ENCODE results near the gene GPR137.

Gene GPR137

DNA sequence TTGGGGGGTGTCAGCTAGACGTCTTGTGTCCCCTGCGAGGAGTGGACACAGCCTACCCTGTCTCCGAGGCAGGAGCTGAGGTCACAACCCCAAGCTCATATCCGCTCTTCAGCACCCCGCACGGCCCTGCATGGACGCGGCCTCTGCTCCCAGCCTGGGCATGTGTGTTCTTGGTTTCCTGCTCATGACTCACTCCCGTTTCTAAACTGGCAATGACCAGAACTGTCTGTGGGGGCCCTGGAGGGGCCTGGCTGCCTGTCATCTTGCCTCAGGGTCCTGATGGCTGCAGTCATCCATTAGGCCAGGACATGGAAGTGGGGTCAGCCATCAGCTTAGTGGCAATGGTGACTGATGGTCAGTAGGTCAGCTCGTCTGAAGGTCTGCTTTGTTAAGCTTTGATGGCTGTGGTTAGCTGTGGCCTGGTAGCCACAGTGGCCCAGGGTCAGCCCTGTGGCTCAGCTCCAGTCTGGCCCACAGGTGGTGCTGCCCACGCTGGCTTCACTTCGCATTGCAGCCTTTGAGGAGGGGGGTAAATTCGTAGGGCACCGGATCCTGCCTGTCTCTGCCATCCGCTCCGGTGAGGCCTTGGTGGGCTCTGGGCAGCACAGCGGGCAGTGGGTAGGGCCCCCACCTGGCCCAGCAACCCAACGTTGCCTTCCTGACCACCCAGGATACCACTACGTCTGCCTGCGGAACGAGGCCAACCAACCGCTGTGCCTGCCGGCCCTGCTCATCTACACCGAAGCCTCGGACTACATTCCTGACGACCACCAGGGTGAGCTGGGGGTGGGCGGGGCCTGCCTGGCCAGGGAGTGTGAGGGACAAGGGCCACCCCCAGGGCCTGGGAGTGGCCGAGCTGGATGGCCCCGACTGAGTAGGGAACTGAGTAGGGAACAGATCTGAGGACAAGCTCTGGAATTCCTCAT is 22.4 kb upstream of the GPR137 start:
- Histone ChIP-seq H3K4me3 (ENCODE audit: low read depth in 1 of 5, low read length in 5 of 5) (no peak overlapping the region), H3K27ac (ENCODE audit: low read depth, low read length) (no peak overlapping the region), H3K36me3 (ENCODE audit: control insufficient read depth in 5 of 5, insufficient read depth in 5 of 5, low read length in 5 of 5) (peaks cover 0 to 78% (median 73%) of the 10 kb centered on the region in 5 donors), H3K9me3 (ENCODE audit: control insufficient read depth in 5 of 5, low read length in 5 of 5) (no peaks in the 10 kb centered on the region), H3K9ac (ENCODE audit: low read length in 5 of 5) (no peak overlapping the region), H3K27me3 (ENCODE audit: control insufficient read depth in 5 of 5, insufficient read depth in 4 of 5, low read length in 5 of 5) (no peaks in the 10 kb centered on the region), H3K4me1 (ENCODE audit: control insufficient read depth in 5 of 5, insufficient read depth in 5 of 5, low read length in 5 of 5) (peaks cover 3 to 17% (median 13%) of the 10 kb centered on the region in 5 donors)

DNA sequence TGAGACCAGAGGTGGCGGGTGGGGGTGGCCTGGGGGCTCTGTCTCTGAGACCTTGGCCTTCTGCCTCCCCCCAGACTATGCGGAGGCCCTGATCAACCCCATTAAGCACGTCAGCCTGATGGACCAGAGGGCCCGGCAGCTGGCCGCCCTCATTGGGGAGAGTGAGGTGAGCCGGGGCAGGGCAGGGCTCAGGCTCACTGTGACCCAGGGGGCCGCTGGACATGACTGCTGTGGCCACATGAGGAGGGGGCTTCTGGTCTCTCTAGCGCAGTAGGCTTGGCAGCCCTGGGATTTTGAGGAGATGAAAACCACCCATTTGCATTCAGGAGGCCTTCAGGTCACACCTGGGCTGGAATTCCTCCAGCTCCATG is 21.7 kb upstream of the GPR137 start:
- no peak overlapping the region for H3K27ac ChIP-seq (ENCODE audit: low read depth, low read length)
- no peaks in the 10 kb centered on the region for H3K27me3 ChIP-seq (ENCODE audit: control insufficient read depth in 5 of 5, insufficient read depth in 4 of 5, low read length in 5 of 5)
- no peaks in the 10 kb centered on the region for H3K9me3 ChIP-seq (ENCODE audit: control insufficient read depth in 5 of 5, low read length in 5 of 5)
- peaks cover 9 to 23% (median 20%) of the 10 kb centered on the region in 5 donors for H3K4me1 ChIP-seq (ENCODE audit: control insufficient read depth in 5 of 5, insufficient read depth in 5 of 5, low read length in 5 of 5)
- H3K36me3 ChIP-seq (ENCODE audit: control insufficient read depth in 5 of 5, insufficient read depth in 5 of 5, low read length in 5 of 5), result peaks cover 0 to 72% (median 67%) of the 10 kb centered on the region in 5 donors
- no peak overlapping the region for H3K9ac ChIP-seq (ENCODE audit: low read length in 5 of 5)
- H3K4me3 ChIP-seq (ENCODE audit: low read depth in 1 of 5, low read length in 5 of 5), result no peak overlapping the region

DNA sequence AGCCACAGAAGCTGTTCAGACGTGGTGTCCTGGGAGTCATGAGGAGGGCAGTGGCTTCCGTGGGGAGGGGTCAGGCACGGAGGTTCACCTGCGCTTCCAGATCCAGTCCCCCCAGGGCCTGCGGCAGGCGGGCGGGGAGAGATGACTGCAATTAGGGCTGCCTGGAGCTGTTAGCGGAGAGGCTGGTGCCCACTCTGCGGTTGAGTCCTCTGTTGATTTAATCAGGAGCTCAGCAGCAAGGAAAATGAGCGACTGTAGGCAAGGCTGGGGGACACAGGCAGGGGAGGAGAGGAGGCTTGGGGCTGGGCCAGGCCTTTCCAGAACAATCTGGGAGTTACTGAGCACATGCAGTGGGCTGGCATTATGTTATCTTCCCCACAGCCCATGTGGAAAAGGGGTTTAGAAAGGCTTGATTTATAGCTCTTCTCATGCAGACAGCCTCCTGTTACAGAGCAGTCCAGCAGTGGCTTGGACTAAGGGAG is 21.2 kb upstream of the GPR137 start:
- Histone ChIP-seq H3K36me3 (ENCODE audit: control insufficient read depth in 5 of 5, insufficient read depth in 5 of 5, low read length in 5 of 5) (peaks cover 0 to 67% (median 62%) of the 10 kb centered on the region in 5 donors), H3K4me3 (ENCODE audit: low read depth in 1 of 5, low read length in 5 of 5) (no peak overlapping the region), H3K9me3 (ENCODE audit: control insufficient read depth in 5 of 5, low read length in 5 of 5) (no peaks in the 10 kb centered on the region), H3K9ac (ENCODE audit: low read length in 5 of 5) (no peak overlapping the region), H3K4me1 (ENCODE audit: control insufficient read depth in 5 of 5, insufficient read depth in 5 of 5, low read length in 5 of 5) (peaks cover 10 to 28% (median 23%) of the 10 kb centered on the region in 5 donors), H3K27me3 (ENCODE audit: control insufficient read depth in 5 of 5, insufficient read depth in 4 of 5, low read length in 5 of 5) (no peaks in the 10 kb centered on the region), H3K27ac (ENCODE audit: low read depth, low read length) (no peak overlapping the region)

DNA sequence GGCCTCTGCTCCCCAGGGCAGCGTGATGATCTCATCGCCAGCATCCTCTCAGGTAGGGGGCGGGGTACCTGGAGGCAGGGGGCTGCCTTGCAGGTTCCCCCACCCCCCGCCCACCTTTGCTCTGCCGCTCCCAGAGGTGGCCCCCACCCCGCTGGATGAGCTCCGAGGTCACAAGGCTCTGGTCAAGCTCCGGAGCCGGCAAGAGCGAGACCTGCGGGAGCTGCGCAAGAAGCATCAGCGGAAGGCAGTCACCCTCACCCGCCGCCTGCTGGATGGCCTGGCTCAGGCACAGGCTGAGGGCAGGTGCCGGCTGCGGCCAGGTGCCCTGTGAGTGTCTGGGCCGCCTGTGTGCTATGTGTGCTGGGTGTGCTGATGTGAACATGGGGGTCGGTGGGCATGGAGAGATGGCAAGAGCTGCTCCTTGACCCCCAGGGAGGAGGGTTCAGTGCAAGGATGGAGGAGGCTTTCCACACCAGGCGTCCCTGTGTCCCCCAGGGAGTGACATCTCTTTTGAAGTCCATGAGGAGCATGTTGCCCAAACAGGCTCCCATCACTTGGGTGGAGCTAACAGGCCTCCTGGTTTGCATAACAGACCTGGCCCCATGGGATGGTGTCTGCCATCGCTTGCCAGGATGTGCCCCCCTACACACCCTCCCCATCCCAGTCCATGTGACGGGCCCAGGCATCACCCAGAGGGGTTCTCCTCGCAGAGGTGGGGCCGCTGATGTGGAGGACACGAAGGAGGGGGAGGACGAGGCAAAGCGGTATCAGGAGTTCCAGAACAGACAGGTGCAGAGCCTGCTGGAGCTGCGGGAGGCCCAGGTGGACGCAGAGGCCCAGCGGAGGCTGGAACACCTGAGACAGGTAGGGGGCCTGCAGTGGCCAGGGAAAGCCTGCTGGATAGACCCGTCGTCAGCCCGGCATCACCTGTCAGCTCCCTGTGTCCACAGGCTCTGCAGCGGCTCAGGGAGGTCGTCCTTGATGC is 20.2 kb upstream of the GPR137 start:
- Histone ChIP-seq H3K9ac (ENCODE audit: low read length in 5 of 5) (no peak overlapping the region), H3K4me3 (ENCODE audit: low read depth in 1 of 5, low read length in 5 of 5) (no peak overlapping the region), H3K36me3 (ENCODE audit: control insufficient read depth in 5 of 5, insufficient read depth in 5 of 5, low read length in 5 of 5) (peaks cover 0 to 56% (median 52%) of the 10 kb centered on the region in 5 donors), H3K9me3 (ENCODE audit: control insufficient read depth in 5 of 5, low read length in 5 of 5) (no peaks in the 10 kb centered on the region), H3K4me1 (ENCODE audit: control insufficient read depth in 5 of 5, insufficient read depth in 5 of 5, low read length in 5 of 5) (peaks cover 17 to 34% (median 26%) of the 10 kb centered on the region in 5 donors), H3K27me3 (ENCODE audit: control insufficient read depth in 5 of 5, insufficient read depth in 4 of 5, low read length in 5 of 5) (peaks cover 0 to 5% (median 0%) of the 10 kb centered on the region in 5 donors), H3K27ac (ENCODE audit: low read depth, low read length) (no peak overlapping the region)

DNA sequence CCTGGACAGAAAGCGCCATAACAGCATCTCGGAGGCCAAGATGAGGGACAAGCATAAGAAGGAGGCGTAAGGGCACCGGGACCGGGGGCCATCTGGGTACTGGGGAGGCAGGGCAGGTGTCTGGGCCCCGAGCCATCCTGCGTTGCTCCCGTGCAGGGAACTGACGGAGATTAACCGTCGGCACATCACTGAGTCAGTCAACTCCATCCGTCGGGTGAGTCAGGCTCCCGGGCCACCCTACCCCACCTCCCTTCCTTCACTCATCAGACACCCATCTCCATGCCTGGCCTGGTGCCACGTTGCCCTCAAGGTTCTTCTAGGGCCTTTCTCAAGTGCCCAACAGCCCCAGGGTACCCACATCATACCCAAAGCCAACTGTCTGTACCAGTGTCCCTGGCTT is 19.3 kb upstream of the GPR137 start:
- Histone ChIP-seq H3K4me3 (ENCODE audit: low read depth in 1 of 5, low read length in 5 of 5) (no peak overlapping the region), H3K4me1 (ENCODE audit: control insufficient read depth in 5 of 5, insufficient read depth in 5 of 5, low read length in 5 of 5) (peaks cover 26 to 37% (median 28%) of the 10 kb centered on the region in 5 donors), H3K36me3 (ENCODE audit: control insufficient read depth in 5 of 5, insufficient read depth in 5 of 5, low read length in 5 of 5) (peaks cover 0 to 51% (median 49%) of the 10 kb centered on the region in 5 donors), H3K9me3 (ENCODE audit: control insufficient read depth in 5 of 5, low read length in 5 of 5) (peaks cover 0 to 3% (median 0%) of the 10 kb centered on the region in 5 donors), H3K27ac (ENCODE audit: low read depth, low read length) (no peak overlapping the region), H3K27me3 (ENCODE audit: control insufficient read depth in 5 of 5, insufficient read depth in 4 of 5, low read length in 5 of 5) (peaks cover 0 to 13% (median 0%) of the 10 kb centered on the region in 5 donors), H3K9ac (ENCODE audit: low read length in 5 of 5) (no peak overlapping the region)

DNA sequence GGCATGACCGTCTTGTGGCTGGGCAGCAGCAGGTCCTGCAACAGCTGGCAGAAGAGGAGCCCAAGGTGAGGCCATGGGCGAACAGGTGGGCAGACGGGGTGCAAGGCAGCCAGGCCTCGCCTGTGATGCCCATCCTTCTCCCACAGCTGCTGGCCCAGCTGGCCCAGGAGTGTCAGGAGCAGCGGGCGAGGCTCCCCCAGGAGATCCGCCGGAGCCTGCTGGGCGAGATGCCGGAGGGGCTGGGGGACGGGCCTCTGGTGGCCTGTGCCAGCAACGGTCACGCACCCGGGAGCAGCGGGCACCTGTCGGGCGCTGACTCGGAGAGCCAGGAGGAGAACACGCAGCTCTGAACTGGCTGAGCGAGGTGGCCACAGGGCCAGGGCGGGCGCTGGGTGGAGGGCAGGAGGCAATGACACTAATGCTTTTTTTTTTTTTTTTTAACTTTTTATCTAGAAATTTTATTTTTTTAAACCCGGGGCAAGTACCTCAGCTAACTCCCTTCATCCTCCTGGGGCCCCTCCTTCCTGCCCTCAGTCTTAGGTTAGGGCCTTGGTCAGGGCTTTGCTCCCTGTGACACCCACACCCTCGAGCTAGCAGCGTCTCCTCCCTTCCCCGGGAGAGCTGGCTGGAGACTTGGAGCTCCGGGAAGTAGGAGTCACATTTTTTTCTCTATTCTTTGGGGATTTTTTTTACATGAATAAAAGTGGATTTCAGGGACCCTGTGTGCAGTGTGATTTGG is 18.3 kb upstream of the GPR137 start:
- Histone ChIP-seq H3K9ac (ENCODE audit: low read length in 5 of 5) (peak overlapping the region in 4 of 5 donors; percentile 60 to 91 (median 86)), H3K36me3 (ENCODE audit: control insufficient read depth in 5 of 5, insufficient read depth in 5 of 5, low read length in 5 of 5) (peaks cover 0 to 41% (median 39%) of the 10 kb centered on the region in 5 donors), H3K9me3 (ENCODE audit: control insufficient read depth in 5 of 5, low read length in 5 of 5) (peaks cover 0 to 3% (median 0%) of the 10 kb centered on the region in 5 donors), H3K27me3 (ENCODE audit: control insufficient read depth in 5 of 5, insufficient read depth in 4 of 5, low read length in 5 of 5) (peaks cover 0 to 13% (median 0%) of the 10 kb centered on the region in 5 donors), H3K27ac (ENCODE audit: low read depth, low read length) (peak overlapping the region; percentile 99), H3K4me3 (ENCODE audit: low read depth in 1 of 5, low read length in 5 of 5) (no peak overlapping the region), H3K4me1 (ENCODE audit: control insufficient read depth in 5 of 5, insufficient read depth in 5 of 5, low read length in 5 of 5) (peaks cover 26 to 47% (median 36%) of the 10 kb centered on the region in 5 donors)

DNA sequence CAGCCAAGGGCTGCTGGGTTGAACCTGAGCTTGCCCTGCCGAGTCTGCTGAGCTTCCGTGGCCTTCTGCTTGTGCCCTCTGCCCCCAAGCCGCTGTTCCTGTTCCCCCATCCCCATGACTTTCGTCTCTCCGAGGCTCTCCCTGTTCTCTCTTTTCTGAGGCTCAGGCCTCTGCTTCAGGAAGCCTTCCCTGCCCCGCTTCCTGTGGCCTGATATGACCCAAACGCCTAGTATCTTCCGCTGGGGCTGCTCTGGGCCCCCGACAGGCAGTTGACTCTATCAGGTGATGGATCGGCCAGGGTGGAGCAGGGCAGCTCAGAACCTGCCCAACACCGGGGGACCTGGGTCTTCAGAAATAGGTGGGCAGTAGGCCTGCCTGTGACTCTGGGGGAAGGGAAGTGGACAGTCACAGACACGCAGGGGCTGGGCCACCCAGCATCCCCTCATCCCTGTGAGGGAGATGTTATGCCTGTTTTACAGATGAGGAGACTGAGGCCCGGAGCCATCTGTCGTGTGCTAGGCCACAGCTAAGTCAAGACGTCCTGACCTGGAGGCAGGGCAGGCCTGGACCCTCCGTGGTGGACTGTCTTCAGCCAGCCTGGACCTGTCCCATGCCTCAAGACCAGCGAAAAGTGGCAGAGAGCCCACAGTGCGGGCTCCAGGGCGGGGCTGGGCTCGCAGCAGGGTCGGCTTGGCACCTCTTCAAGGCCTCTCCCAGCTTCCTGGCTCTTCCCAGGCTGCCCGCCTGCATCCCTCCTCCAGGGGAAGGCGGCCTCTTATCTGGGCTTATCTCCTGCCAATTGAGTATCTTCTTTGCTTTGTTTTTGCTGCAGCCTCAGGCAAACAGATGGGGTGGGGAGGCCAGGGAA is 17.4 kb upstream of the GPR137 start:
- Histone ChIP-seq H3K9ac (ENCODE audit: low read length in 5 of 5) (peak overlapping the region in 4 of 5 donors; percentile 81 to 91 (median 90)), H3K27me3 (ENCODE audit: control insufficient read depth in 5 of 5, insufficient read depth in 4 of 5, low read length in 5 of 5) (peaks cover 0 to 13% (median 0%) of the 10 kb centered on the region in 5 donors), H3K4me1 (ENCODE audit: control insufficient read depth in 5 of 5, insufficient read depth in 5 of 5, low read length in 5 of 5) (peaks cover 26 to 50% (median 36%) of the 10 kb centered on the region in 5 donors), H3K27ac (ENCODE audit: low read depth, low read length) (peak overlapping the region; percentile 99), H3K36me3 (ENCODE audit: control insufficient read depth in 5 of 5, insufficient read depth in 5 of 5, low read length in 5 of 5) (peaks cover 0 to 32% (median 30%) of the 10 kb centered on the region in 5 donors), H3K4me3 (ENCODE audit: low read depth in 1 of 5, low read length in 5 of 5) (peak overlapping the region; percentile 69 to 92 (median 76)), H3K9me3 (ENCODE audit: control insufficient read depth in 5 of 5, low read length in 5 of 5) (peaks cover 0 to 3% (median 0%) of the 10 kb centered on the region in 5 donors)

DNA sequence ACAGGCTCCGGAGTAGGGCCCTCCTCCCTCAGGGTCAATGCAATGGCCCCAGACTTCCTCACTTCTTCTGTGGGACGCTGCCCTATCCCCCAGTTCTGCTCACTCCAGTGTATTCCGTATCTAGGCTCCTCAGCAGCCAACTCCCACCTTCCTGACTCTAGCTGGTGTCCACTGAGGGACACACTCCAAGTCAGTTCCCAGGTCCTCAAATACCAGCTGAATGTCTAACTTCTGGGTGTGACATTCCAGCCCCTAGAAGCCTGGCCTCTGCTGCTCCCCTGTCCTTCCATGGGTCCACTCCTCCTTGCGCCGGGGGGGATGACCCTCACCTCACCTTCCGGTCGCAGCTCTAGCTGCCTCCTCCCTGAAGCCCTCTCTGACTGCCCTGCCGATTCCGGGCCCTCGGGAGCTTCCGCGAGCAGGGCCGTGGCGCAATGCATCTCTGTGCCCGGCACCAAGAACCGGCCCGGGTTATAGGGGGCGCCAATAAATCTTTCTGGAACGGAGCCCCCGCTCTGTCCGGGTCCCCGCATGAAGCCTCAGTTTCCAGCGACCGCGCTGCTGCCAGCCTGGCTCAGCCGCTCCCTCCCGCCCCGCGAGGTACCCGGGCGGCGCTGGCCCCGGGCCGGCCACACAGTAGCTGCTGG is 16.6 kb upstream of the GPR137 start:
- Histone ChIP-seq H3K27me3 (ENCODE audit: control insufficient read depth in 5 of 5, insufficient read depth in 4 of 5, low read length in 5 of 5) (peaks cover 0 to 13% (median 0%) of the 10 kb centered on the region in 5 donors), H3K27ac (ENCODE audit: low read depth, low read length) (peak overlapping the region; percentile 99), H3K36me3 (ENCODE audit: control insufficient read depth in 5 of 5, insufficient read depth in 5 of 5, low read length in 5 of 5) (peaks cover 0 to 25% (median 23%) of the 10 kb centered on the region in 5 donors), H3K4me1 (ENCODE audit: control insufficient read depth in 5 of 5, insufficient read depth in 5 of 5, low read length in 5 of 5) (peaks cover 26 to 50% (median 36%) of the 10 kb centered on the region in 5 donors), H3K4me3 (ENCODE audit: low read depth in 1 of 5, low read length in 5 of 5) (peak overlapping the region; percentile 69 to 92 (median 76)), H3K9ac (ENCODE audit: low read length in 5 of 5) (peak overlapping the region; percentile 35 to 91 (median 89)), H3K9me3 (ENCODE audit: control insufficient read depth in 5 of 5, low read length in 5 of 5) (peaks cover 0 to 3% (median 0%) of the 10 kb centered on the region in 5 donors)

All from subcutaneous abdominal adipose tissue (tissue), 5 donors.